HL-60 (cell line): Measurements from ENCODE around the gene MED28.

Experiments used
- DNase-seq, 2 experiments: peaks; one replicate each; pipeline ENCODE4 v3.0.0-alpha.2; 2010 to 2020; ENCODE audit warnings: low read depth in 1 of 2, low spot score in 1 of 2
- H3K27ac ChIP-seq: fragments of 250-450 bp; sonication (Bioruptor Pico); replicated peaks from 2 replicates; pipeline ENCODE4 v1.5.1; 2020; ENCODE audit warnings: mild to moderate bottlenecking, moderate library complexity
- H3K27me3 ChIP-seq: fragments of 250-450 bp; sonication (Bioruptor Pico); 2 replicates; pipeline ENCODE4 v1.5.1; 2021; ENCODE audit warnings: mild to moderate bottlenecking, moderate library complexity; ENCODE audit not compliant: insufficient read depth, poor library complexity, severe bottlenecking
- H3K4me3 ChIP-seq: replicated peaks from 2 replicates; pipeline ENCODE4 v1.5.1; 2011; ENCODE audit warnings: mild to moderate bottlenecking, control low read depth, low read length; ENCODE audit not compliant: insufficient read depth
- GABPA ChIP-seq: IDR thresholded peaks from 2 replicates; pipeline ENCODE4 v1.6.1; 2012; ENCODE audit warnings: low read depth
- POLR2AphosphoS5 ChIP-seq: IDR thresholded peaks from 2 replicates; pipeline ENCODE4 v1.6.1; 2012; ENCODE audit warnings: low read depth
- SPI1 ChIP-seq: IDR thresholded peaks from 2 replicates; pipeline ENCODE4 v1.6.1; 2012; ENCODE audit warnings: low read depth, mild to moderate bottlenecking, borderline replicate concordance
- TF ChIP-seq, protein P1 (sequence below): IDR thresholded peaks from one replicate; pipeline ENCODE4 v1.5.1; 2011; ENCODE audit warnings: low read length, control low read depth, inconsistent platforms; ENCODE audit not compliant: insufficient read depth
- TF ChIP-seq, protein P2 (sequence below): IDR thresholded peaks from 2 replicates; pipeline ENCODE4 v1.6.1; 2012; ENCODE audit warnings: low read depth; ENCODE audit not compliant: insufficient replicate concordance

Gene MED28

DNA sequence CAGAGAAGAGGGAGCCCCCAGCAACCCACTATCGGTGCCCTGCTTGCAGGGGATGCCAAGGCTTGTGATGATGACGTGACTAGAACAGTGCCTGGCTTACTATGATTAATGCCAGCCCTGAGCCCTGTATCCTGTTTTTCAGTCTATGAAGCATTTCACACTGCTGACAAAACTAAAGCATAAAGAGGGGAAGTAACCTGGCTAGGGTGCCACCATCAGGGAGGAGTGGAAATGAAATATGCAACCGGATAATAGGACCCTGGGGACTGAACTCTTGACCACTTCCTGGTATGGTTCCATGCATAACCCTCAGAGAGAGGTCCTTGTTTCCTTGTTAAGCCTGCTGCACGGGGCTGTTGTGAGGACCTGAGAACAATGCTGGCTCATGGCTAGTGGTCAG lies 50.3 kb downstream of the MED28 start:
- Histone ChIP-seq H3K27me3 (no peaks in the 10 kb centered on the region), H3K27ac (0 out of 2 replicates have a peak overlapping the region, but pooled peaks have one; percentile 11), H3K4me3 (no peak overlapping the region)
- TF ChIP-seq, protein P1, sequence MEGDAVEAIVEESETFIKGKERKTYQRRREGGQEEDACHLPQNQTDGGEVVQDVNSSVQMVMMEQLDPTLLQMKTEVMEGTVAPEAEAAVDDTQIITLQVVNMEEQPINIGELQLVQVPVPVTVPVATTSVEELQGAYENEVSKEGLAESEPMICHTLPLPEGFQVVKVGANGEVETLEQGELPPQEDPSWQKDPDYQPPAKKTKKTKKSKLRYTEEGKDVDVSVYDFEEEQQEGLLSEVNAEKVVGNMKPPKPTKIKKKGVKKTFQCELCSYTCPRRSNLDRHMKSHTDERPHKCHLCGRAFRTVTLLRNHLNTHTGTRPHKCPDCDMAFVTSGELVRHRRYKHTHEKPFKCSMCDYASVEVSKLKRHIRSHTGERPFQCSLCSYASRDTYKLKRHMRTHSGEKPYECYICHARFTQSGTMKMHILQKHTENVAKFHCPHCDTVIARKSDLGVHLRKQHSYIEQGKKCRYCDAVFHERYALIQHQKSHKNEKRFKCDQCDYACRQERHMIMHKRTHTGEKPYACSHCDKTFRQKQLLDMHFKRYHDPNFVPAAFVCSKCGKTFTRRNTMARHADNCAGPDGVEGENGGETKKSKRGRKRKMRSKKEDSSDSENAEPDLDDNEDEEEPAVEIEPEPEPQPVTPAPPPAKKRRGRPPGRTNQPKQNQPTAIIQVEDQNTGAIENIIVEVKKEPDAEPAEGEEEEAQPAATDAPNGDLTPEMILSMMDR, result peak; percentile 3
- TF ChIP-seq POLR2AphosphoS5 (no peak), SPI1 (peak; percentile 77; the same call in 1 of the 2 replicates), GABPA (0 out of 2 replicates have a peak, but pooled peaks have one; percentile 28)
- TF ChIP-seq, protein P2, sequence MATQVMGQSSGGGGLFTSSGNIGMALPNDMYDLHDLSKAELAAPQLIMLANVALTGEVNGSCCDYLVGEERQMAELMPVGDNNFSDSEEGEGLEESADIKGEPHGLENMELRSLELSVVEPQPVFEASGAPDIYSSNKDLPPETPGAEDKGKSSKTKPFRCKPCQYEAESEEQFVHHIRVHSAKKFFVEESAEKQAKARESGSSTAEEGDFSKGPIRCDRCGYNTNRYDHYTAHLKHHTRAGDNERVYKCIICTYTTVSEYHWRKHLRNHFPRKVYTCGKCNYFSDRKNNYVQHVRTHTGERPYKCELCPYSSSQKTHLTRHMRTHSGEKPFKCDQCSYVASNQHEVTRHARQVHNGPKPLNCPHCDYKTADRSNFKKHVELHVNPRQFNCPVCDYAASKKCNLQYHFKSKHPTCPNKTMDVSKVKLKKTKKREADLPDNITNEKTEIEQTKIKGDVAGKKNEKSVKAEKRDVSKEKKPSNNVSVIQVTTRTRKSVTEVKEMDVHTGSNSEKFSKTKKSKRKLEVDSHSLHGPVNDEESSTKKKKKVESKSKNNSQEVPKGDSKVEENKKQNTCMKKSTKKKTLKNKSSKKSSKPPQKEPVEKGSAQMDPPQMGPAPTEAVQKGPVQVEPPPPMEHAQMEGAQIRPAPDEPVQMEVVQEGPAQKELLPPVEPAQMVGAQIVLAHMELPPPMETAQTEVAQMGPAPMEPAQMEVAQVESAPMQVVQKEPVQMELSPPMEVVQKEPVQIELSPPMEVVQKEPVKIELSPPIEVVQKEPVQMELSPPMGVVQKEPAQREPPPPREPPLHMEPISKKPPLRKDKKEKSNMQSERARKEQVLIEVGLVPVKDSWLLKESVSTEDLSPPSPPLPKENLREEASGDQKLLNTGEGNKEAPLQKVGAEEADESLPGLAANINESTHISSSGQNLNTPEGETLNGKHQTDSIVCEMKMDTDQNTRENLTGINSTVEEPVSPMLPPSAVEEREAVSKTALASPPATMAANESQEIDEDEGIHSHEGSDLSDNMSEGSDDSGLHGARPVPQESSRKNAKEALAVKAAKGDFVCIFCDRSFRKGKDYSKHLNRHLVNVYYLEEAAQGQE, result no peak
- DNase-seq, result peak; percentile 45 to 70

DNA sequence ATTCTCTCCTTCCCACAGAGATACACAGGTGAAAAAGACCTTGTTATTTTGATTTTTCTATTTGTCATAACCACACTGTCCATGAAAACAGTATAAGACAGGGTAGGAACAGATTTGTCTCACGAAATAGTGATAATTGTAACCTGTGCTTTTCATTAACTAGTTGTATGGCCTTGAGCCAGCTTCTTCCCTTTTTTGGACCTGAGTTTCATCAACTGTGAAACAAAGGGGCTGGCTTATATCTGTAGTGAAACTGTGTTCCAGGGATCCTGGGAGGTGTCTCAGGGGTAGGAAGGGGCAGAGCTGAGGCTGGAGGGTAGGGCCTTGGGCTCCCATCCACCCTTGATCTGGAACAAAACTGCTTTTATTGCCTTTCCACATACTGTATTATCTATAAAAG lies 50.9 kb downstream of the MED28 start:
- Histone ChIP-seq H3K27me3 (no peaks in the 10 kb centered on the region), H3K4me3 (no peak overlapping the region), H3K27ac (0 out of 2 replicates have a peak overlapping the region, but pooled peaks have one; percentile 11)
- TF ChIP-seq POLR2AphosphoS5, result no peak
- TF ChIP-seq GABPA, result no peak
- TF ChIP-seq, protein P1, result no peak
- TF ChIP-seq, protein P2, result no peak
- TF ChIP-seq SPI1, result no peak
- DNase-seq, result no peak

DNA sequence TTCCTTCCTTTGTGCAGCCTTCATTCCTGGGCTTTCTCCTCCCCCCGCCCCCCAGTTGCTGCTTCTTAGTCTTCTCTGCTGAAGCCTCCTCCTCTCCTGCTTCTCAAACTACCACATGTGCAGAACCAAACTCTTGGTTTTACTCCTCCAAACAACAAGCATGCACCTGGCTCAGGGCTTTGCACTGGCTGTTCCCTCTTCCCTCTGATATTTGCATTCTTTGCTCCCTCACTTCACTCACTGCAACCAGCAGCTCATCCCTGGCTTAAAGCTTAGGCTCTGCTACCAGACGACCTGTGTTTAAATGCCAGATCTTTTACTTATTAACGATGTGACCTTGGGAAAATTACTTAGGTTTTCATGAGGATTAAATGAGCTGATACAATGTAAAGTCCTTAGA lies 51.4 kb downstream of the MED28 start:
- Histone ChIP-seq H3K27me3 (no peaks in the 10 kb centered on the region), H3K27ac (no peak overlapping the region), H3K4me3 (no peak overlapping the region)
- DNase-seq, result no peak
- TF ChIP-seq POLR2AphosphoS5, result no peak
- no peak for TF ChIP-seq GABPA
- TF ChIP-seq, protein P2, result no peak
- TF ChIP-seq, protein P1, result no peak
- no peak for TF ChIP-seq SPI1
